ENCODE results near the gene PIEZO2. TPM values are rescaled to one million over a fixed set of nuclear protein-coding genes. Genes with fewer than 3 reads are reported as not detected.
"Not testable (repeated sequence)": the region's sequence is repeated elsewhere in the genome, so short reads cannot be mapped to it uniquely, and the experiment has no call there.

The PIEZO2 gene
- total RNA-seq, 3 donors from 2014 or later (not counting 1 experiment from before 2014, with no cell fraction given): not detected

DNA sequence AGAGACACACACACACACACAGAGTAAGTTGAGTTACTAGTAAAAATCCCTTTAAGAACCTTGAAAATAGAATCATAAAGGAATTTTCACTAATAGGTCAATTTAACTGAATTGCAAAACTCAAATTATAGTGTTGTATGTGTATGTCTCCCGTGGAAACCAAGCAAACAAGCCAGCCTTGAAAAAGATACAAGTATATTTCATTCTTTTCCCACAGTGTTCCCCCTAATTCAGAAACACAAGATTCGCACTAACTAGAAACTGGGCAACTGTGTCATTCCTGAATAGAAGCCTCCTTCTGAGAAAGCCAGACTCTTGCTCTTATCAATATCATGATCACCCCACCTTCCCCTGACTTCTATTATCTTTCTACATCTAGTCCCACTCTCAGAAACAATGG, 229.5 kb downstream of the PIEZO2 start:
- WGBS (ENCODE audit: insufficient coverage): 90% methylated on average over 2 of the region's 2 CpGs
- H3K27ac ChIP-seq (ENCODE audit: low read length): no peak overlapping the region
- no peak for ATAC-seq

DNA sequence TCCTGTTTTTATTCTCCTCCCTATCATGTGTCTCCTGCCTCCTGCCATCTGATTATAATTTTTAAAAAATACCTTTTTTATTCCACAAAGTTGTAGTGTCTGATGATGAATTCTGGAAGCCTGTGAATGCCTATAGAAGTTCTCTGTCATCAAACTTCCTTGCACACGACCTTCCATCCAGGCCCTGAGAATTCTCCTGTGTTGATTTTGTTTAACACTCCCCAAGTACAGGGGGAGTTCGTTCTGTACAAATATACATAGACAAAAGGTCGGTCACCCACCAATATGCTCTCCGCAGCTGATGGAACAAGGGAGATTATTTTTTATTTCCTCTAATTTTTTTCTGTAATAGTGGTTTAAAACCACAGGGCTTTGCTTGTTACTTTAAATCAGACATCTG, 232.5 kb downstream of the PIEZO2 start:
- no peak overlapping the region for H3K27ac ChIP-seq (ENCODE audit: low read length)
- no CpG with 5 or more reads among the region's 4 CpGs for WGBS (ENCODE audit: insufficient coverage)
- H3K36me3 Mint-ChIP-seq: no peaks in the 10 kb centered on the region
- H3K4me3 Mint-ChIP-seq: no peak overlapping the region
- ATAC-seq (no peak), DNase-seq (no peak)
- H3K9me3 ChIP-seq (ENCODE audit: control insufficient read depth, insufficient read depth, low read length): no peaks in the 10 kb centered on the region
- no peaks in the 10 kb centered on the region for H3K27me3 ChIP-seq (ENCODE audit: control insufficient read depth, insufficient read depth, low read length)
- H3K9me3 Mint-ChIP-seq: peaks cover 0 to 2% of the 10 kb centered on the region in 2 donors
- H3K4me3 ChIP-seq (ENCODE audit: low read length): no peak overlapping the region
- no peaks in the 10 kb centered on the region for H3K4me1 ChIP-seq (ENCODE audit: control insufficient read depth, insufficient read depth, low read length)
- H3K27ac Mint-ChIP-seq: no peak overlapping the region
- intact Hi-C loops (cut with micrococcal nuclease): no loop called here
- H3K36me3 ChIP-seq (ENCODE audit: control insufficient read depth, insufficient read depth, low read length): no peaks in the 10 kb centered on the region
- H3K27me3 Mint-ChIP-seq (ENCODE audit: low read depth in 2 of 2): no peaks in the 10 kb centered on the region
- H3K4me1 Mint-ChIP-seq: no peaks in the 10 kb centered on the region
- TF ChIP-seq, protein P1, sequence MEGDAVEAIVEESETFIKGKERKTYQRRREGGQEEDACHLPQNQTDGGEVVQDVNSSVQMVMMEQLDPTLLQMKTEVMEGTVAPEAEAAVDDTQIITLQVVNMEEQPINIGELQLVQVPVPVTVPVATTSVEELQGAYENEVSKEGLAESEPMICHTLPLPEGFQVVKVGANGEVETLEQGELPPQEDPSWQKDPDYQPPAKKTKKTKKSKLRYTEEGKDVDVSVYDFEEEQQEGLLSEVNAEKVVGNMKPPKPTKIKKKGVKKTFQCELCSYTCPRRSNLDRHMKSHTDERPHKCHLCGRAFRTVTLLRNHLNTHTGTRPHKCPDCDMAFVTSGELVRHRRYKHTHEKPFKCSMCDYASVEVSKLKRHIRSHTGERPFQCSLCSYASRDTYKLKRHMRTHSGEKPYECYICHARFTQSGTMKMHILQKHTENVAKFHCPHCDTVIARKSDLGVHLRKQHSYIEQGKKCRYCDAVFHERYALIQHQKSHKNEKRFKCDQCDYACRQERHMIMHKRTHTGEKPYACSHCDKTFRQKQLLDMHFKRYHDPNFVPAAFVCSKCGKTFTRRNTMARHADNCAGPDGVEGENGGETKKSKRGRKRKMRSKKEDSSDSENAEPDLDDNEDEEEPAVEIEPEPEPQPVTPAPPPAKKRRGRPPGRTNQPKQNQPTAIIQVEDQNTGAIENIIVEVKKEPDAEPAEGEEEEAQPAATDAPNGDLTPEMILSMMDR (IDR thresholded peaks at IDR 0.05): no peak

More for the DNA sequence above, 229.5 kb downstream of the PIEZO2 start:
- Mint-ChIP-seq H3K4me3 (no peak overlapping the region), H3K27ac (no peak overlapping the region), H3K27me3 (ENCODE audit: low read depth in 2 of 2) (no peaks in the 10 kb centered on the region), H3K36me3 (no peaks in the 10 kb centered on the region), H3K9me3 (peaks cover 0 to 2% of the 10 kb centered on the region in 2 donors), H3K4me1 (no peaks in the 10 kb centered on the region)
- Histone ChIP-seq H3K27me3 (ENCODE audit: control insufficient read depth, insufficient read depth, low read length) (no peaks in the 10 kb centered on the region), H3K36me3 (ENCODE audit: control insufficient read depth, insufficient read depth, low read length) (no peaks in the 10 kb centered on the region), H3K4me3 (ENCODE audit: low read length) (no peak overlapping the region), H3K9me3 (ENCODE audit: control insufficient read depth, insufficient read depth, low read length) (no peaks in the 10 kb centered on the region), H3K4me1 (ENCODE audit: control insufficient read depth, insufficient read depth, low read length) (no peaks in the 10 kb centered on the region)
- intact Hi-C loops (cut with micrococcal nuclease): no loop called here
- no peak for DNase-seq
- TF ChIP-seq, protein P1 (IDR thresholded peaks at IDR 0.05): no peak

DNA sequence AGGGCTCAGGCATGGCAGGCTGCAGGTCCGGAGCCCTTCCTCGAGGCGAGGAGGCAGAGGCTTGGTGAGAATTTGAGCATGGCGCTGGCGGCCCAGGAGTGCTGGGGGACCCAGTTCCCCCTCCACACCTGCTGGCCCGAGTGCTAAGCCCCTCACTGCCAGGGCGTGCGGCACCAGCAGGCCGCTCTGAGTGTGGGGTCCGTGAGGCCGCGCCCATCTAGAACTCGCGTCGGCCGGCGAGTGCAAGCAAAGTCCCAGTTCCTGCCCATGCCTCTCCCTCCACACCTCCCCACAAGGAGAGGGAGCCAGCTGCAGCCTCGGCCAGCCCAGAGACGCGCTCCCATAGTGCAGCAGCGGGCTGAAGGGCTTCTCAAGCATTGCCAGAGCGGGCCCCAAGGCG, 233.0 kb downstream of the PIEZO2 start:
- H3K27ac Mint-ChIP-seq: no peak overlapping the region
- DNase-seq: no peak
- Histone ChIP-seq H3K27me3 (ENCODE audit: control insufficient read depth, insufficient read depth, low read length) (no peaks in the 10 kb centered on the region), H3K27ac (ENCODE audit: low read length) (no peak overlapping the region), H3K4me1 (ENCODE audit: control insufficient read depth, insufficient read depth, low read length) (no peaks in the 10 kb centered on the region), H3K36me3 (ENCODE audit: control insufficient read depth, insufficient read depth, low read length) (no peaks in the 10 kb centered on the region), H3K4me3 (ENCODE audit: low read length) (no peak overlapping the region), H3K9me3 (ENCODE audit: control insufficient read depth, insufficient read depth, low read length) (no peaks in the 10 kb centered on the region)
- no peaks in the 10 kb centered on the region for H3K4me1 Mint-ChIP-seq
- no peaks in the 10 kb centered on the region for H3K36me3 Mint-ChIP-seq
- WGBS (ENCODE audit: insufficient coverage): 88% methylated on average over 23 of the region's 23 CpGs
- no peak overlapping the region for H3K4me3 Mint-ChIP-seq
- no peak for ATAC-seq
- H3K27me3 Mint-ChIP-seq (ENCODE audit: low read depth in 2 of 2): no peaks in the 10 kb centered on the region
- peaks cover 0 to 2% of the 10 kb centered on the region in 2 donors for H3K9me3 Mint-ChIP-seq
- intact Hi-C loops (cut with micrococcal nuclease): no loop called here
- TF ChIP-seq, protein P1 (IDR thresholded peaks at IDR 0.05): no peak

DNA sequence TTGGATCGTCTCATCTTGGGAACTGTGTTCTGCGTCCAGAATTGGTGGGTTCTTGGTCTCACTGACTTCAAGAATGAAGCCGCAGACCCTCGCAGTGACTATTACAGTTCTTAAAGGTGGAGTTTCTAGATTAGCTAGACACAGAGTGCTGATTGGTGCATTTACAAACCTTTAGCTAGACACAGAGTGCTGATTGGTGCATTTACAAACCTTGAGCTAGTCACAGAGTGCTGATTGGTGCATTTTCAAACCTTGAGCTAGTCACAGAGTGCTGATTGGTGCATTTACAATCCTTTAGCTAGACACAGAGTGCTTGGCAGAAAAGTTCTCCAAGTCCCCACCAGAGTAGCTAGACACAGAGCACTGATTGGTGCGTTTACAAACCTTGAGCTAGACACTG, 233.6 kb downstream of the PIEZO2 start:
- H3K9me3 ChIP-seq (ENCODE audit: control insufficient read depth, insufficient read depth, low read length); intact Hi-C loops (cut with micrococcal nuclease); H3K36me3 ChIP-seq (ENCODE audit: control insufficient read depth, insufficient read depth, low read length); H3K4me3 ChIP-seq (ENCODE audit: low read length); H3K27me3 ChIP-seq (ENCODE audit: control insufficient read depth, insufficient read depth, low read length); H3K27ac ChIP-seq (ENCODE audit: low read length); H3K9me3 Mint-ChIP-seq; H3K27ac Mint-ChIP-seq; H3K4me1 ChIP-seq (ENCODE audit: control insufficient read depth, insufficient read depth, low read length); H3K4me1 Mint-ChIP-seq; DNase-seq; H3K4me3 Mint-ChIP-seq; ATAC-seq; H3K36me3 Mint-ChIP-seq; H3K27me3 Mint-ChIP-seq (ENCODE audit: low read depth in 2 of 2): not testable (repeated sequence)
- 94% methylated on average over 5 of the region's 5 CpGs for WGBS (ENCODE audit: insufficient coverage)

DNA sequence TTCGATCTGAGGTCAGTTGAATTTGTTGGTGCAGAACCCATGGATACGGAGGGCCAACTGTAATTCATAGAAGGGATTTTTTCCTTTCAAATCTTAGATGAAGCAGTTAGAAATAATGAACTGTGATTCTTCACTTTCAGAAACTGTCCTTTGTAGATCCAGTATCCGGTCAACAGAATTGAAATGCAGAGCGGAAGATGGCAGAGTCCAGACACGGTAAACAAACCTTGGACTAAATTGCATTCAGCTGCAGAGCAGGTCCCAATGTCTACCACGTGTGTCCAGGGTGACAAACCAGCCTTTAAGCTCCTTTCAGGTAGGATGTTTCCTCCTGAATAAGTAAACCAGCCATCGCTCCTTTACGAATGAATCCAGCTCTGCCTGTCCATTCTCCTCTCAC, 234.8 kb downstream of the PIEZO2 start:
- H3K9me3 ChIP-seq (ENCODE audit: control insufficient read depth, insufficient read depth, low read length); H3K4me3 Mint-ChIP-seq; H3K4me1 ChIP-seq (ENCODE audit: control insufficient read depth, insufficient read depth, low read length); H3K9me3 Mint-ChIP-seq; H3K27me3 Mint-ChIP-seq (ENCODE audit: low read depth in 2 of 2); ATAC-seq; H3K36me3 ChIP-seq (ENCODE audit: control insufficient read depth, insufficient read depth, low read length); H3K36me3 Mint-ChIP-seq; H3K27ac ChIP-seq (ENCODE audit: low read length); H3K4me1 Mint-ChIP-seq; intact Hi-C loops (cut with micrococcal nuclease); H3K4me3 ChIP-seq (ENCODE audit: low read length); H3K27ac Mint-ChIP-seq; H3K27me3 ChIP-seq (ENCODE audit: control insufficient read depth, insufficient read depth, low read length); DNase-seq: not testable (repeated sequence)
- WGBS (ENCODE audit: insufficient coverage): 91% methylated on average over 6 of the region's 8 CpGs
